Anterior cingulate cortex (tissue), 58 donors: ENCODE data around the gene EOMES.
"Not testable (repeated sequence)": the region's sequence is repeated elsewhere in the genome, so short reads cannot be mapped to it uniquely, and the experiment has no call there.

Experiments used
- DNase-seq, 58 donors: peaks; one replicate each; lab custom pipeline; 2025; lab: John Stamatoyannopoulos, UW

EOMES gene

DNA sequence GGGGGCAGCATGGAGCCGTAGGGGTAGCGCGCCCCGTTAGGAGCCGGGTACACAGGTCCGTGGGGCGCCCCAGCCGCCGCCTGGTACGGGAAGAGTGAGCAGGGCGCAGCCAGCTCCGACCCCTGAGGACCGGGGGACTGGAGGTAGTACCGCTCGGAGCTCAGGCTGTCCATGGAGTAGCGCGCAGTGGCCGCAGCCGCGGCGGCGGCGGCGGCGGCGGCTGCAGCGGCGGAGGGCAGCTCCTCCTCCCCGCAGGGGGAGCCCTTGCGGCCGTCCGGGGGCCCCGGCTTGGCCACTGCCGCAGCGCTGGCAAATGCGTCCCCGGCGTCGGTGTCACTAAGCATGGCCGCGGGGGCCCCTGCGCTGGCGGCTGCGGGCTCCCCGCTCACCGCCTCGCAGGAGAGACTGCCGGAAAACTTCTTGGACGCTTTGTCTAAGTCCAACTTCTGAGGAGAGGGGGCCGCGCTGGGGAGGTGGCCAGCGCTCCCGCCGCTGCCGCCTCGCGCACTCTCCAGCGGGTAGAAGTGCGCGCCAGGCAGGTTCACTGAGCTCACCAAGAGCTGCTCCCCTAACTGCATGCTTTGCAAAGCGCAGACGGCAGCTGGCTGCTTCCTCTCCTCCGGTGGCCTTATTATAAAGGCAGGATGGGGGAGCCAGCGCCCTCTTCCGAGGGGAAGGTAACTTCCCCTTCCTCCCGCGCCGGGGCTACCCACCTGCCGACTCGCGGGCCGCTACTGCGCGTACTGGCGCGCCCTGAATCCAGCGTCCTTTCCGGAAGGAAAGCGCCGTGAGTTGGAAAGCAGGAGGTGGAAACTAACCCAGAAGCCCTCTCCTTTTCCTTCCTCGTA is at the start of gene EOMES:
EOMES (minus strand) TSS at position 607 of the 848 bp plus-strand sequence; CDS start at position 578, 29 bp downstream.
- no peak for DNase-seq

DNA sequence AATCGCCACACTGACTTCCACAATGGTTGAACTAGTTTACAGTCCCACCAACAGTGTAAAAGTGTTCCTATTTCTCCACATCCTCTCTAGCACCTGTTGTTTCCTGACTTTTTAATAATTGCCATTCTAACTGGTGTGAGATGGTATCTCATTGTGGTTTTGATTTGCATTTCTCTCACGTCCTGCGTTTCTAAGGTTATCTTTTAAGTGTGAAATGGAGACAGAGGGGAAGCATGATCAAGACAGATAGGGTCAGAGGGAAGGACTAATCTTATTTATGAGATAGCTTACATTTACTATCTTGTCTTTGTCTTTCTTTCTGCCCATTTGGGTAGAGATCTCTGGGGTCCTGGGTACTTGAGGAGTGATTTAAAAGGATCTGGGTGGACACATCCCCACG is 48.3 kb upstream of the EOMES start:
- DNase-seq: not testable (repeated sequence)

DNA sequence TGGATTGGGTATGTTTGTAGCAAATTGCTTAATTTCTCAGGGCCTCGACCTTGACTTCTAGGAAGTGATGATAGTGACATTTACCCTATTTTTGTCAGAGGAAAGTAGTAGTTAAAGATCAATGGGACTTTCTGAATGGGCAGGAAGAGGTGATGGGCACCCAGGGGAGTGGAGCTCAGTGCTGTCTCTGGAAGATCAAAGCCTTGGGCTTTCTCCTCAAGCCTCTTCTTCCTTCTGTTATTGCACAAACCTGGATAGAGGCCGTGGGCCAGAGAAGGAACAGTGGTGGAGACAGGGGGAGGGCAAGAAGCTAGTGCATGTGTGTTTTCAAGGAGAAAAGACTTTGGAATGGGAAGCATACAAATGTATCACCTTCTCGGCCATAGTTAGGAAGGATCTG is 44.9 kb upstream of the EOMES start:
- no peak for DNase-seq

DNA sequence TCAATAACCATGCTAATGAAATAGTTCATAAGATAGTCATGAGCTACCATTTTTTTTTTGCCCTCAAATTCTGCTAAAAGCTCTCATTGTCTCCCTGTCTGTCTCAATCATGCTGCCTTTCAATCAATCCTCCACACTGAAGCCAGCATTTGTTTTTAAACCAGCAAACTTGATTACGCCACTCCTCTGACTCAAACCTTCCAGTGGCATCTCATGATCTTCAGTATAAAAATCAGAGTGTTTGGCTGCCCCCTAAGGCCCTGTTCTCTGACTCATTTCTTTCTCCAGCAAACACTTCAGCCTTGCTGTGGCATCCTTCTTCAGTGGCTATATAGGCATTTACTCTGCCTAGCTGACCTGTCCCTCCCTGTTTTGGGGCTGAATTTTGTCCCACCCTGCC is 36.0 kb upstream of the EOMES start:
- DNase-seq: no peak

DNA sequence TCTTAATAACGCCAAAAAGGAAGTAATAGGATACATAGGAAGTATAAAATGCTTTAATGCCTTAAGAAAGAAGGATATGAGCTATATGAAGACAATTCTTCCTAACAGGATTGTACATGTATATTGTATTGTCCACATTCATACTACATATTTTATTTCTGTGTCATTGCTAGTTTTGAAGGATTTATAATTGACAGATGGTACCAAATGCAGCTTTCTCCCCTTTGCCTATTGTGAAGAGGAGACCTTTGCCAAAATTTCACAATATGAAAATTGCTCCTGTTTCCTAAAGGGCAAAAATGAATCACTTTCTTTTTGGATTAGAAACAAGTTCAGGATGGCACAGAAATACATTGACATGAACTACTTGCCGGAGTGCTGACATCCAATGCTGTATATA is 34.8 kb upstream of the EOMES start:
- no peak for DNase-seq

DNA sequence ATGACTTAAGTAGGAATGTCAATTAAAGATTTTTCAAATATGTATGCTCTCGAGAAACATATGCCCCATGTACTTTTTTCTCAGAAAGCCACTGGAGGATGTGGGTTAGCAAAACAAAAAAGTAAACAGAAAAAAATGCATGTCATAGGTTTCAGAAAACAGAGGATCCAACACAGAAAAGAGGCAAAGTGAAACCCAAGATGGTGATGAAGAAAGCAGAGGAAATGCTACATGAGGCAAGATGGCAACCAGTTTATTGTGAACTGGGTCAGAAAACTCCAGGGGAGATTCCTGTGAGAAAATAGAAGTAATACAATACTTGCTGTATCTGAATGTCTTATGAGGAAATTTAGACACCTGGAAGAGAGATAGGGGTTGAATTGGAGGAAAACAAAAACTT is 30.8 kb upstream of the EOMES start:
- no peak for DNase-seq

DNA sequence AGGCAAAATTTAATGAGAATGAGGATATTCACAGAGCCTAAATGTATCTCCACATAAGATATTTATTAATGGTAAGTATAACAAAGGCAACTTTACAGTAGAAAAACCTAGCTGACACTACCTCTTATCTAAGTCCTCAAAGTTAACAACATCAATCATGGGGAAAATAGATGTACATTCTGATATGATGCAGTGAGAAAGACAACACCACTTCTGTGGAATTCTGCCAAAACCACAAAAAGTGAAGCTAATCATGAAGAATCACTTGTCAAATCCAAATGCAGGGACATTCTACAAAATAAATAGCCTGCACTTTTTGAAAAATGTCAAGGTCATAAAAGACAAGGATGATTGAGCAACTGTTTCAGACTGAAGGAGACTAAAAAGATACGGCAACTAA is 27.5 kb upstream of the EOMES start:
- DNase-seq: no peak

DNA sequence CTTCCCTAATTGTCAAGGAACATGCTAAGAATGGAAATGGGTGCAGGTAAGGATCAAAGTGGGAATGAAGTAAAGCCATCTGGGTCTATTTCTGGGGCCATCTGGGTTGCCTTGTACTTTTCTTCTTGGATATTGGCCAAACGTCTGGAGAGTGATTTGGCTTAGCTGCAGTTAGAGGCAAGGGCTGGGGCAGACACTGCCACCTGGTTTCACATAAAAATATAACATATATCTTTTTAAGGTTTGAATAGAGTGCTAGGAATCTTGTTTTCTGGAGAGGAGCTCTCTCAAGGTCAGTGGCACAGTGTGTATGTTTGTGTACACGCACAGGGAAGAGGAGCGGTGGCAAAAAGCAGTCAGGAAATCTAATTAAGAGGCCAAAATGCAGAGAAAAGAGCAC is 24.7 kb upstream of the EOMES start:
- no peak for DNase-seq

DNA sequence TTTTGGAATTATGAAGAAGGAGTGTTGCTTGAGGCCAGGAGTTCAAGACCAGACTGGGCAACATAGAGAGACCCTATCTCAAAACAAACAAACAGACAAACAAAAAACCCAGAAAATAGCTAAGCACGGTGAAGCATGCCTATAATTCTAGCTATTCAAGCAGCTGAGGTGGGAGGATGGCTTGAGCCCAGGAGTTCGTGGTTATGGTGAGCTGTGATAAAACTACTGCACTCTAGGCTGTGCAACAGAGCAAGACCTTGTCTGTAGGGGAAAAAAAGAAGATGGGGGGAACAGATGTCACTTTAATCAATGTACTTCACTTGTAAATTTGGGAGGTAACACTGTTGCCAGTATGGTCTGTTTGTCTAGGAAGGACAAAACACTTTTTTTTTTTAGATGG is 18.7 kb upstream of the EOMES start:
- DNase-seq: no peak

DNA sequence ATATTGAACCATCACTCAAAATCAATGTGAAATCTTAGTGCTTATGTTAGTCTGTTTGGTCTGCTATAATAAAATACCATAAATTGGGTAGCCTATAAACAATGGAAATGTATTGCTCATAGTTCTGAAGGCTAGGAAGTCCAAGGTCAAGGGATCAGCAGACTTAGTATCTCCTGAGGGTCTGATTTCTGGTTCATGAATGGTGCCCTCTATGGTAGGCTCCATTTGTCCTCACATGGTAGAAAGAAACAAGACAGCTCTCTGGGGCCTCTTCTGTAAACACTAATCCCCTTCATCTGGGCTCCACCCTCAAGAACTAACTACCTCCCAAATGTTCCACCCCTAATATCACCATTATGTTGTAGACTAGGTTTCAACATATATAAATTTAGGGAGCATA is 15.0 kb upstream of the EOMES start:
- DNase-seq: no peak

DNA sequence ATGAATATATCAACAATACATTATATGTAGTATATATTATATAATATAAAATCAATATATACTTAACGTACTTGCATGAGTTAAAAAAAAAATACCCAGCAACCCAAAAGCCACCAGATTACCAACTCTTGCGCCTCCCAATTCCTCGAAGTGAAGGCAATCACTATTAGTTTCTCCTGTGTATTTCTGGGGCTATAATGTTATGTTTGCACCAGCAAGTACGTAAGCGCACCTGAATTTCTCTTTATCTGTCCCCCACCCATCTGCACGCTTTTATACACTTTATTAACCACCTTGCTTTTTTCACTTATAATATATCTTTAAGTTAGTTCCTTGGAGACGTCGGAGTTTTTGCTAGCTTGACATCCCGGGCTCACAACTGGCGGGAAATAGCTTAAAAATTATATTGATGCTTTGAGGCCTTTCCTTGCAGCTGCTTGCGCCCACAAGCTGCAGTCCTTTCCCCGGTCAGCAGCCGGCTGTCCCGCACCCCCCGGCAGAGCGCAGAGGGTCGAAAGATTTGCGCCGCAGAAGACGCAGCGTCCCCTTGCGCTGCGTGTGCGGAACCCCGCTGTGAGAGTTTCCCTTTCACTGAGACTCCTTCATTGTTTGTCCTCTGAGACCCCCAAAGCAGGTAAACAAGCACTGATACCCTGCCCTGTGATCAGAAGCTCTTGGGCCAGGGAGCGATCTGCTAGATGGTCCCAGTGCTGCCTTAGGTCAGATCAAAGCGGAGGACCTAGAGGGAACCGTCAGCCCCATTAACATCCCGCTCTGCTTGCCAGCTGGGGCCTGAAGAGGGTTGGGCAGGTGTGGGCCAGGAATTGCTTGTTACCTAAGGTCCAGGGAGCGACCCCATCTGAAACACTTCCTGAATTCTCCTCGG is 8.9 kb upstream of the EOMES start:
- no peak for DNase-seq

DNA sequence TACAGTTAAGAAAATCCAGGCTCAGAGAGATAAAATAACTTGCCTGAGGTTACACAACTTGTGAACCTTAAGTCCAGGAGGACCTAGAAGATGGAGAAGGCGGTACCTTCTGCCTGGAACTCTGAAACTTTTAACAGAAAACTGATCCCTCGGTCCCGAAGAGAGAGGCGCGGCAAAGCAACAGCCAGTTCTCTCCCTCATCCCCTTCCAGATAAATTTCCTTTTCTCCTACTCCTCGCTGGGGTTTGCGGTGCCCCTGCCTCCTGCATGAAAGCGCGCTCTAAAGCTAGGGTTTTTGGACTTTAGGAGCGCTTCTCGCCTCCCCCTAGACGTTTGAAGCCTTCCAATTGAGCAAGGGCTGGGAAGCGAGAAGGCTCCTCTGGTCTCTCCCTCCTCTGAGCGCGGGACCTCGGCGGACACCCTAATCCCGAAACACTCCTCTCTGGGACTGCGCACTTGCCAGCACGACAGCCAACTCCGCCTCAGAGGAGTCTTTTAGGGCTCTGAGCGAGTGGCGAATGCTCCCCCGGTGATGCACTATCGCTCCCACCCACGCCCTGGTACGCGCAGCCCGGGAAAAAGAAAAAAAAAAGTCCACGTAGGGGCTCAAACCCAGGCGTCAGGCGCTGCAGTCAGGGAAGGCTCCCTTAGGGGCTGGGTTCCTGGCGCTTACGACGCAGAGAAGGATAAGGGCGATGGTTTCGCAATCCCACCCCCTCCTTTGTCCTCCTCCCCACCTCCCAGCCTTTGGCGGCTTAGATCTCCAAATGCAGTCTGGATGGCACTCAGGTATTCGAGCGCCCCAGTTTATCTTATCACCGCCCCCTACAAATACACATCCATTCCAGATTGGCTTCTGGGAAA is 7.9 kb upstream of the EOMES start:
- DNase-seq: no peak

DNA sequence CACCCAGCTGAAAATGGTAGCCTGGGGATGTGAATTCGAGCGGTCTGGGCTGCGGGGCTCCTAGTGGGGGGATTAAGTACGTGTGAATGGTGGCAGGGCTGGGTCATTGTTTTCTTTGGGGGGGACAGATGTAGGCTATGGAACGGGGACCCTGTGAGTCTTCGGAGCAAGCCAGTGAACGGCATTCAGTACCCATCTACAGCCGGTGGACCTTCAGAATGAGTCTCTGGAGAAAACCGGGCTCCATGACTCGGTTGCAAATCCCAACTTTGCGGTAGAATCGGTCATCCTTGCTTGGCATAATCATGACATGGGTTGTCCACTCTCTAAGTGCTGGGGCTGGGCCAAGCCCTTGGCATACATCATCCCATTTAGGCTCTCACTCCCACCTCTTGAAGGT is 7.2 kb upstream of the EOMES start:
- DNase-seq: no peak

DNA sequence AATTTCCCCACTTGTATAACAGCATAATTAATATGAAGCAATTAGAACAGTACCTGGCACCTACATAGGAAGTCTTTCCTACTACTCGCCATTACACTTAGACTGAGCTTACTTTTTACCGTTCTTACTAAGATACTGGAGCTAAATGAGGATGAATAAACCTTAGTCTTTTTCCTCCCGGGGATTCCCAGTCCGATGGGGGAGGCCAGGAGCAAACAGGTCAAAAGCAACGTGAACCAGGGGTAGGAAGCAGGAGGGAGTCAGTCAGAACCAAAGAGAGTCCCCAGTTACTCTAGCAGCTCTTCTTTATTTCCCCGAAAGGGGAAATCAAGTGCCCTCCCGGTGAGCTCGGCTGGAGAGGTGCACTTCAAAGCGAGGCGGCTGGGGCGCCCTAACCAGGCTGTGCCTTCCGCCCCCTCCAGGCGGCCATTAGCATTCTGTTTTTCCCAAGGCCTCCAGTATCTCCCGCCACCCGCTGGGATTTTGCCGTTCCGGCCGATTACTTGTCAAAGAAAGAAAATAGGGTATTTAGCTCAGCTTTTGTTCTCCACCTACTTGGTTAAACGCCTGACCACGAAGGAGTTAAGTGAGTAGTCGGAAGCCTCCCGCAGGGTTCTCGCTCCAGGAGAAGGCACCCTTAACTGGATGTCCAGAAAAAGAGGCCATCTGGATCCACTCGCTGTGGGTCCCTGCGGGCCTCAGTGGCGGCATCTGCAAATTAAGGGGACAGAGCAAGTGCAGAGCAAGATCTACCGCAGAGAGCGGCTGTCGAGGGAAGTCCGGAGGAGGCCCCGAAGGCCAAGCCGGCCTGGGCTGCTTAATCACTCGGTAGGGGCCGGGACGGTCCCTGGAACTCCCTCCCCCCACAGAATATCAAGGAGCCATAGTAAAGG is 6.3 kb upstream of the EOMES start:
- DNase-seq: no peak

DNA sequence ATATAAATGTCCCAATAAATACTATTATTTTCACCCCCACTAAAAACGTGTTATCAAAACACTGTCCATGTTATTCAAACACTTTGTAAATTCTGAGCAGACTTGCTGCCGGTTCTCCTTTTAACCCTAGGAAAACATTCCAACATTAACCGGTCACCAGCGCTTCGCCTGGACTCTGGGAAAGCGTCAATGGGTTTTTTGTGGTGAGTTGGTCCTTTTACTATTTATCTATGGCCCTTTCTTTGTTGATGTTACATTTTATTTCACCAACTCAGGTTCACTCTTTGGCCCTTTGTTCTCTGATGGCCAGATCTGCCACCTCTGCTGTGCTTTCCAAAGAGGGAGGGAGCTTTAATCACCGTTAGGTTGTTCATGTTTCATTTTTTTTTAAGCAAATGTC is 4.1 kb upstream of the EOMES start:
- no peak for DNase-seq

DNA sequence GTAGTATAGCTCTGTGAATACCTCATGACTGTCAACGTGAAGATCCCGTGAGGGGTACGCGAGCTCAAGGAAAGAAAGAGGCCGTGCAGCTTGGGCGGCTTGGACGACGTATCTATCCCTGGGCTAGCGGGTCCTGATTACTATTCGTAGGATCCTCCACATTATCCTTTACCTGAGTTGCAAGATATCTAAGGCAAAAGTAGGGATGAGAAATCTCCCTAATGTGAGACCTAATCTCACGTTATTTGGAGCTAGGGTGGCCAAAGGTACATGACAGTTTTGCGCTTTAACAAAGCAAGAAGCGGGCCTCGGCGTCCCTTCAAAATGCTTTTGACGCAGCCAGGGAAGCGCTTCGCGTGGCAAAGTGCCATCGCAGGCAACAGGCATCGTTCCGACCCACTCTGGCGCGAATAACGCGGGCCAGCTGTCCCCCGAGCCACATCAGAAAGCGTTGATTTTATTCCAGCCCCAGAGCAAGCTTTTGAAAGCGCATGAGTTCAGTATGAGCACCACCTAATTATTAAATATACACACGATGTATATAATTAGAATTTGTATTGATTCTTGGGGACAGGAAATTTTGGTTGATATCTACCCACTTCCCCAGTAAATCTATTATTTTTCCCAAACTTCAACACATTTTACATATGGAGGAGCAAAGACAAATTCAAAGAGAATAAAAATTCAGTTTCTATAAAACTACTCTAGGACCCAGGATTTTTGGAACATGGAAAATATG is 2.5 kb upstream of the EOMES start:
- DNase-seq: no peak

DNA sequence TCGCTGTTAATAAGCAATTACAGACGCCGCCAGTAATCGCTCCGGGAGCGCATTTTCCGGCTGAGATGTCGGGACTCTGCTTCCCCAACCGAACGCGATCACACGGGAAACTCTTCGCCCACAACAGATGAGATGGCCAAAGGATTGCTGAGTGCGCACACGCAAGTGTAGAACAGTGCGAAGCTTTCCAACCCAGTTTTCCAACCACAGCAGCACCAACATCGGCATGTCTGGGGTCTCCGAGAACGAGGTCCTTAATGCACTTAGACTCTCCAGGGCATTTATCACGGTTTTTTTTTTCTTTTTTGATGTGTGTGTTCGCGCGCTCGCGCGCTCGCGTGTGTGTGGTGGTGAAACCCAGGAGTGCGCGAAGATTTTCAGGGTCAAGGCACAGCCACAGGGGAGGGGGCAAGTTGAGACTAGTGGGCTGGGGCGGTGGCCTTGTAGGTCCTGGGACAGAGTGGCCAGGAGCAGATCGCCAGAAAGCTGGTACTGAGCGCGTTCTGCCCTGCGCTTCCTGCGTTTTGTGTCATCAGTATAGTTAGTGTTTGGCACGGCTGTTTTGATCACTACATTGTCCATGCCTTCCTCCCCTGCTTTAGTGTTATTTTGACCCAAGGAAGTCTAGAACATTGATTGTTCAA is 1.8 kb upstream of the EOMES start:
- DNase-seq: no peak

DNA sequence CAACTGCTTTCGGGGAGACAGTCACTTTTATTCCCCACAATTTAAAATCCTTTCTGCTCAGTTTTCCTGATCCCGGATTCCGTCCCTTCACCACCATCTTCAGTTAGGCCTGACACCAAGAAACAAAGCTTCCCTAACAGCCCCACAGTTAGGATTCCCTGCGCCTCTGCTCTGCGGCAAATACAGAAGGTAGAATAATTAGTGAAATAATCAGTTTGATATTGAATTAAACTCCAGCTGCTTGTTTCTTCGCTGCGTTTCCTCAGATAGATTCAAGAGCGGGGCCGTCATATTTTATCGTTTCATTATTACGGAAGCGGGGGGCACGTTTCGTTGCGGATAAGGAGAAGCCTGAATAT is 1.3 kb upstream of the EOMES start:
- DNase-seq: no peak
